HepG2 (cell line): ENCODE data around the gene SKIDA1. TPM values are rescaled to one million over a fixed set of nuclear protein-coding genes. Genes with fewer than 3 reads are reported as not detected.
A peak's percentile ranks its signal among the peaks of the same experiment; 100 is the strongest.

Experiments used
- ATAC-seq: fragments of 200-7000 bp; cut with Tn5 transposase; 3 replicates; pipeline ENCODE4 v1.9.1; 2020; ENCODE audit warnings: mild to moderate bottlenecking, moderate library complexity
- BruUV-seq: library from RNA; stranded (reverse); fragments of 400-500 nt; replicated peaks from 2 replicates; lab custom pipeline; 2021; lab: Mats Ljungman, UMichigan
- CTCF ChIA-PET: fragments of 300-600 bp; formaldehyde crosslinking; extraction: SDS; loops from one replicate; lab custom pipeline; 2021; ENCODE audit warnings: low total read pairs, inconsistent platforms, low intra/inter-chr PET ratio; lab: Yijun Ruan, JAX
- POLR2A ChIA-PET: fragments of 350-600 bp; sonication (Branson Sonifier 250); formaldehyde crosslinking; loops from one replicate; lab custom pipeline; 2020; ENCODE audit warnings: antibody characterized with exemption, inconsistent platforms; lab: Yijun Ruan, JAX
- DNase-seq: peaks from one replicate; pipeline ENCODE4 v3.0.0-alpha.2; 2015; ENCODE audit warnings: low spot score
- FAIRE-seq: peaks from 3 replicates; lab custom pipeline; 2011; peaks lifted over from hg19 to GRCh38; lab: Jason Lieb, UNC
- H2AFZ ChIP-seq: one replicate; pipeline ENCODE4 v1.6.1; 2011; ENCODE audit warnings: low read length, inconsistent platforms
- H3K27ac ChIP-seq: fragments of 300-600 bp; 3 replicates; pipeline ENCODE4 v1.8.0; 2011; ENCODE audit warnings: mixed run types, mild to moderate bottlenecking, mixed read lengths, low read length, inconsistent platforms; ENCODE audit not compliant: insufficient read depth; ENCODE audit errors: extremely low read length
- H3K27me3 ChIP-seq, 2 experiments: fragments of 200-600 bp in 1 of 2; 2 replicates in 1 of 2; 3 replicates in 1 of 2; pipeline versions ENCODE4 v1.6.0 to v1.8.0; 2011; ENCODE audit warnings: low read length in 2 of 2, mild to moderate bottlenecking in 2 of 2, moderate library complexity in 2 of 2, inconsistent platforms in 1 of 2; ENCODE audit not compliant: insufficient read depth in 2 of 2, control insufficient read depth in 1 of 2
- H3K36me3 ChIP-seq, 2 experiments: fragments of 200-600 bp in 1 of 2; replicated peaks in 1 of 2; 2 replicates in 1 of 2; 3 replicates in 1 of 2; pipeline versions ENCODE4 v1.5.1 to v1.8.0; 2011; ENCODE audit warnings: low read length in 2 of 2, inconsistent platforms in 1 of 2; ENCODE audit not compliant: insufficient read depth in 2 of 2, control insufficient read depth in 1 of 2
- H3K4me1 ChIP-seq: 2 replicates; pipeline ENCODE4 v1.5.1; 2012; ENCODE audit warnings: low read length, inconsistent platforms; ENCODE audit not compliant: insufficient read depth
- H3K4me2 ChIP-seq: 2 replicates; pipeline ENCODE4 v1.6.0; 2011; ENCODE audit warnings: low read depth, low read length, inconsistent platforms
- H3K4me3 ChIP-seq, 3 experiments: fragments of 200-600 bp in 1 of 3; sonication (generic), shearing (Covaris generic) in 1 of 3; replicated peaks in 1 of 3; 2 replicates each; pipeline ENCODE4 v1.5.1; 2011 to 2016; ENCODE audit warnings: low read length in 3 of 3, inconsistent platforms in 2 of 3, low read depth in 2 of 3, mild to moderate bottlenecking in 2 of 3, control low read depth in 1 of 3, mixed read lengths in 1 of 3; ENCODE audit not compliant: insufficient read depth in 1 of 3
- H3K79me2 ChIP-seq: one replicate; pipeline ENCODE4 v1.6.1; 2011; ENCODE audit warnings: low read length, inconsistent platforms; ENCODE audit not compliant: insufficient read depth
- H3K9ac ChIP-seq: 2 replicates; pipeline ENCODE4 v1.6.0; 2011; ENCODE audit warnings: mild to moderate bottlenecking, low read depth, low read length, inconsistent platforms; ENCODE audit not compliant: insufficient read depth
- H3K9me3 ChIP-seq: 2 replicates; pipeline ENCODE4 v1.5.1; 2012; ENCODE audit warnings: mild to moderate bottlenecking, low read length
- H4K20me1 ChIP-seq: 2 replicates; pipeline ENCODE4 v1.6.0; 2011; ENCODE audit warnings: inconsistent platforms, mild to moderate bottlenecking, low read length, moderate library complexity; ENCODE audit not compliant: insufficient read depth
- HNRNPK ChIP-seq: fragments of 200-400 bp; formaldehyde crosslinking; IDR thresholded peaks from 2 replicates; pipeline ENCODE4 v1.6.1; 2018; ENCODE audit warnings: low read length, low read depth, moderate library complexity, mild to moderate bottlenecking; ENCODE audit not compliant: poor library complexity, severe bottlenecking
- IRX3 ChIP-seq: sonication (generic); formaldehyde crosslinking; IDR thresholded peaks from 2 replicates; pipeline ENCODE4 v1.8.1; 2023; ENCODE audit warnings: mild to moderate bottlenecking, low read depth, missing genetic modification reagents, borderline replicate concordance
- SNAPC2 ChIP-seq: sonication (generic); formaldehyde crosslinking; IDR thresholded peaks from 2 replicates; pipeline ENCODE4 v1.8.1; 2022; ENCODE audit warnings: mild to moderate bottlenecking, missing genetic modification reagents
- WGBS: methylation state at CpG from one replicate; pipeline ENCODE4 v1.1.6; 2017; ENCODE audit warnings: low lambda C conversion rate; 5-methylcytosine and 5-hydroxymethylcytosine counted together
- in situ Hi-C: cut with HindIII; loops from 2 replicates; pipeline ENCODE4 v1.10.0; 2017; ENCODE audit warnings: low pct_unique_long_range_greater_than_20kb; ENCODE audit not compliant: extremely low pct_ligation_motif_present
- intact Hi-C: fragments of 100-400 bp; cut with micrococcal nuclease; formaldehyde crosslinking; loops from one replicate; pipeline ENCODE4 v1.10.0; 2022; ENCODE audit not compliant: unreplicated experiment
- polyA plus RNA-seq, 8 experiments: library from polyadenylated mRNA; depleted of rRNA in 3 of 8; stranded (reverse) in 7 of 8; unstranded in 1 of 8; fragments of >200 nt; fragmentation: Illumina TruSeq in 4 of 8; extraction: Trizol in 4 of 8; gene quantifications; 2 replicates each; pipeline versions ENCODE4 v1.2.1 to v1.2.3, GENCODE V29; 2011 to 2016; ENCODE audit warnings: low read depth in 4 of 8, missing spikeins in 1 of 8, mixed read lengths in 1 of 8; ENCODE audit not compliant: insufficient read depth in 1 of 8
- total RNA-seq, 5 experiments: library from RNA; depleted of rRNA; stranded (reverse); fragments of >200 nt; fragmentation: Illumina TruSeq; extraction: Trizol; gene quantifications; 2 replicates each; pipeline ENCODE4 v1.2.3, GENCODE V29; 2016; ENCODE audit warnings: low read depth in 1 of 5
- TF ChIP-seq, protein P1 (sequence below): sonication (generic); formaldehyde crosslinking; IDR thresholded peaks from 2 replicates; pipeline ENCODE4 v1.4.0; 2020; ENCODE audit warnings: missing genetic modification reagents
- TF ChIP-seq, protein P2 (sequence below): sonication (generic); formaldehyde crosslinking; IDR thresholded peaks from 2 replicates; pipeline ENCODE4 v1.4.0; 2020; ENCODE audit warnings: missing genetic modification reagents
- TF ChIP-seq, protein P3 (sequence below): fragments of 450-650 bp; IDR thresholded peaks from 2 replicates; pipeline ENCODE4 v1.6.1; 2017
- TF ChIP-seq, protein P4 (sequence below): sonication (generic); formaldehyde crosslinking; IDR thresholded peaks from 2 replicates; pipeline ENCODE4 v1.8.0; 2022; ENCODE audit warnings: mild to moderate bottlenecking, missing genetic modification reagents; ENCODE audit not compliant: insufficient replicate concordance

Gene SKIDA1
- total and polyA plus RNA-seq, 2 of the 13 experiments (the other 11 are each of a cell fraction or from before 2014, with no cell fraction given), result 0.73 to 1.5 TPM

DNA sequence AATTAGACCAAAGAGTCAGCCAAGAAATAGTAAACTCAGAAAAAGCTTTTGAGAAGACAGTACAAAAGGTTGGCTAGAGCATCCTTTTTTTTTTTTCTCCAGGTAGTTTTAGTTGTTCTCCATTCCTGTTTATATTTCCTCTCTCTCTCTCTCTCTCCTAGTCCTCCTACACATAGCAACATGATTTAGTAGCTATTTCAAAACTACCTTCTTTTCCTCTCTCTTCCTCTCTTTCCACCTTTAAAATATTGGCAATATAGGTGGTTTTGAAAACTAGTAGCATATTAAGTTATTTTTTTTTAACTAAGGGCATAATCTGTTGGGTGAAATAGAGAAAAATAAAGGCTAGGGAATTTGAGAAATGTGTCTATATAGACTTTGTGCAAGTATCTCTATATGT lies 5.0 kb downstream of the SKIDA1 start:
- in situ Hi-C loops, result loop anchor here (25.0 kb wide), 1 partner anchor 792 kb away; the partner anchor contains the start of genes BMI1 and COMMD3
- POLR2A ChIA-PET, result interaction anchor here (1.0 to 1.3 kb wide), 2 partner anchors 23 to 25 kb away, joined by 3 to 4 read pairs; no protein-coding TSS in a partner anchor
- Histone ChIP-seq H4K20me1 (no peaks in the 10 kb centered on the region), H2AFZ (no peak overlapping the region), H3K4me3 (no peak overlapping the region), H3K79me2 (peaks cover 2% of the 10 kb centered on the region), H3K27ac (no peak overlapping the region), H3K9ac (no peak overlapping the region), H3K4me2 (no peak overlapping the region), H3K36me3 (no peaks in the 10 kb centered on the region), H3K4me1 (peaks cover 53% of the 10 kb centered on the region), H3K27me3 (no peaks in the 10 kb centered on the region; a peak in 1 of 5 replicates), H3K9me3 (no peaks in the 10 kb centered on the region)
- no peak for ATAC-seq
- TF ChIP-seq HNRNPK, result peak; percentile 54
- no peak for TF ChIP-seq SNAPC2
- no peak for DNase-seq
- BruUV-seq, result no TSS peak
- intact Hi-C loops, result no loop called here
- no peak for FAIRE-seq
- CTCF ChIA-PET, result no interaction called here

DNA sequence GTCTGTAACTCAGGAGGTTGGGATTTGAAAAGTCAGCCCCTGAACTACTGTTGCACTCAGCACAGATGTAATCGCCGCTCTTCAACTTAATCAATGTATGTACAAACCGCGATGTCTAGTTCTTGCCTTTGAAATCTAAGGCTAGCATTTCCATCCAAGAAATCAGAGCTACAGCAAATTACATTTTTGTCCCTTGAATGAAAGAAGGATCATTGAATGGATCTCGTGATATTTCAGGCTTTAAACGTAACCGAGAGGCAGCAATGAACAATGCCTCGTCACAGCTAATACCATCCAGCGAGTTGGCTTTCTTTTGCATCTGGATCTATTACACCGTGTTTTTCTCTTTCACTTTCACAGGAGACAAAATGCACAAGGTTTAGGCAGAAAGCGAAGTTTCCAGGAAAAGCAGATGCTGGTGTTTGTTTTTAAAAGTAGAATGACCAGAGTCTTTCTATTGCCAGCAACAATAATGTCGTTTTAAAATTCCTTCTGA lies 5.5 kb downstream of the SKIDA1 start:
- H3K79me2 ChIP-seq, result peaks cover 2% of the 10 kb centered on the region
- H3K27ac ChIP-seq, result no peak overlapping the region
- no peak overlapping the region for H3K9ac ChIP-seq
- 90% methylated on average over 12 of the region's 12 CpGs for WGBS
- H4K20me1 ChIP-seq, result no peaks in the 10 kb centered on the region
- no peaks in the 10 kb centered on the region for H3K9me3 ChIP-seq
- H3K36me3 ChIP-seq, result no peaks in the 10 kb centered on the region
- TF ChIP-seq, protein P1, sequence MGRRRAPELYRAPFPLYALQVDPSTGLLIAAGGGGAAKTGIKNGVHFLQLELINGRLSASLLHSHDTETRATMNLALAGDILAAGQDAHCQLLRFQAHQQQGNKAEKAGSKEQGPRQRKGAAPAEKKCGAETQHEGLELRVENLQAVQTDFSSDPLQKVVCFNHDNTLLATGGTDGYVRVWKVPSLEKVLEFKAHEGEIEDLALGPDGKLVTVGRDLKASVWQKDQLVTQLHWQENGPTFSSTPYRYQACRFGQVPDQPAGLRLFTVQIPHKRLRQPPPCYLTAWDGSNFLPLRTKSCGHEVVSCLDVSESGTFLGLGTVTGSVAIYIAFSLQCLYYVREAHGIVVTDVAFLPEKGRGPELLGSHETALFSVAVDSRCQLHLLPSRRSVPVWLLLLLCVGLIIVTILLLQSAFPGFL (CRISPR knock-in tag), result no peak
- TF ChIP-seq, protein P2, sequence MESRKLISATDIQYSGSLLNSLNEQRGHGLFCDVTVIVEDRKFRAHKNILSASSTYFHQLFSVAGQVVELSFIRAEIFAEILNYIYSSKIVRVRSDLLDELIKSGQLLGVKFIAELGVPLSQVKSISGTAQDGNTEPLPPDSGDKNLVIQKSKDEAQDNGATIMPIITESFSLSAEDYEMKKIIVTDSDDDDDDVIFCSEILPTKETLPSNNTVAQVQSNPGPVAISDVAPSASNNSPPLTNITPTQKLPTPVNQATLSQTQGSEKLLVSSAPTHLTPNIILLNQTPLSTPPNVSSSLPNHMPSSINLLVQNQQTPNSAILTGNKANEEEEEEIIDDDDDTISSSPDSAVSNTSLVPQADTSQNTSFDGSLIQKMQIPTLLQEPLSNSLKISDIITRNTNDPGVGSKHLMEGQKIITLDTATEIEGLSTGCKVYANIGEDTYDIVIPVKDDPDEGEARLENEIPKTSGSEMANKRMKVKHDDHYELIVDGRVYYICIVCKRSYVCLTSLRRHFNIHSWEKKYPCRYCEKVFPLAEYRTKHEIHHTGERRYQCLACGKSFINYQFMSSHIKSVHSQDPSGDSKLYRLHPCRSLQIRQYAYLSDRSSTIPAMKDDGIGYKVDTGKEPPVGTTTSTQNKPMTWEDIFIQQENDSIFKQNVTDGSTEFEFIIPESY (CRISPR knock-in tag), result peak; percentile 36; the same call in 1 of the 2 replicates
- TF ChIP-seq, protein P3, sequence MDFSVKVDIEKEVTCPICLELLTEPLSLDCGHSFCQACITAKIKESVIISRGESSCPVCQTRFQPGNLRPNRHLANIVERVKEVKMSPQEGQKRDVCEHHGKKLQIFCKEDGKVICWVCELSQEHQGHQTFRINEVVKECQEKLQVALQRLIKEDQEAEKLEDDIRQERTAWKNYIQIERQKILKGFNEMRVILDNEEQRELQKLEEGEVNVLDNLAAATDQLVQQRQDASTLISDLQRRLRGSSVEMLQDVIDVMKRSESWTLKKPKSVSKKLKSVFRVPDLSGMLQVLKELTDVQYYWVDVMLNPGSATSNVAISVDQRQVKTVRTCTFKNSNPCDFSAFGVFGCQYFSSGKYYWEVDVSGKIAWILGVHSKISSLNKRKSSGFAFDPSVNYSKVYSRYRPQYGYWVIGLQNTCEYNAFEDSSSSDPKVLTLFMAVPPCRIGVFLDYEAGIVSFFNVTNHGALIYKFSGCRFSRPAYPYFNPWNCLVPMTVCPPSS, result no peak
- TF ChIP-seq, protein P4, sequence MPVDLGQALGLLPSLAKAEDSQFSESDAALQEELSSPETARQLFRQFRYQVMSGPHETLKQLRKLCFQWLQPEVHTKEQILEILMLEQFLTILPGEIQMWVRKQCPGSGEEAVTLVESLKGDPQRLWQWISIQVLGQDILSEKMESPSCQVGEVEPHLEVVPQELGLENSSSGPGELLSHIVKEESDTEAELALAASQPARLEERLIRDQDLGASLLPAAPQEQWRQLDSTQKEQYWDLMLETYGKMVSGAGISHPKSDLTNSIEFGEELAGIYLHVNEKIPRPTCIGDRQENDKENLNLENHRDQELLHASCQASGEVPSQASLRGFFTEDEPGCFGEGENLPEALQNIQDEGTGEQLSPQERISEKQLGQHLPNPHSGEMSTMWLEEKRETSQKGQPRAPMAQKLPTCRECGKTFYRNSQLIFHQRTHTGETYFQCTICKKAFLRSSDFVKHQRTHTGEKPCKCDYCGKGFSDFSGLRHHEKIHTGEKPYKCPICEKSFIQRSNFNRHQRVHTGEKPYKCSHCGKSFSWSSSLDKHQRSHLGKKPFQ, result no peak
- TF ChIP-seq HNRNPK (peak; percentile 75), IRX3 (CRISPR knock-in tag) (no peak)
- TF ChIP-seq, all 625 proteins: peak for 2
- no peak for ATAC-seq
- intact Hi-C loops, result no loop called here
- FAIRE-seq, result no peak
- no peak for DNase-seq
- Histone ChIP-seq H3K4me3 (no peak overlapping the region), H3K4me2 (no peak overlapping the region), H3K4me1 (peaks cover 58% of the 10 kb centered on the region), H2AFZ (no peak overlapping the region), H3K27me3 (no peaks in the 10 kb centered on the region; a peak in 1 of 5 replicates)
- no TSS peak for BruUV-seq
- CTCF ChIA-PET, result no interaction called here
- POLR2A ChIA-PET, result interaction anchor here (1.0 kb wide), 1 partner anchor 24 kb away, joined by 3 read pairs; no protein-coding TSS in a partner anchor
- in situ Hi-C loops, result loop anchor here (25.0 kb wide), 1 partner anchor 792 kb away; the partner anchor contains the start of genes BMI1 and COMMD3
